ENCODE measurements around the gene SIVA1.
"Not testable (repeated sequence)": the region's sequence is repeated elsewhere in the genome, so short reads cannot be mapped to it uniquely, and the experiment has no call there.

SIVA1 gene

GRCh38 chr14:104749111-104749649, 3.8 kb upstream of the SIVA1 start:
- H3K9ac ChIP-seq (ENCODE audit: low read depth, low read length), result no peak overlapping the region

GRCh38 chr14:104750056-104750752, 2.7 kb upstream of the SIVA1 start:
- H3K9me3 ChIP-seq (ENCODE audit: control insufficient read depth, insufficient read depth, low read length), result no peaks in the 10 kb centered on the region
- H3K4me1 ChIP-seq (ENCODE audit: control insufficient read depth, insufficient read depth, low read length), result no peaks in the 10 kb centered on the region
- H3K9ac ChIP-seq (ENCODE audit: low read depth, low read length), result no peak overlapping the region
- H3K36me3 ChIP-seq (ENCODE audit: control insufficient read depth, insufficient read depth, low read length), result peaks cover 2% of the 10 kb centered on the region
- H3K4me3 ChIP-seq (ENCODE audit: low read depth, low read length), result no peak overlapping the region
- H3K27me3 ChIP-seq (ENCODE audit: control insufficient read depth, insufficient read depth, low read length), result no peaks in the 10 kb centered on the region

More at GRCh38 chr14:104749111-104749649, 3.8 kb upstream of the SIVA1 start:
- Histone ChIP-seq H3K36me3 (ENCODE audit: control insufficient read depth, insufficient read depth, low read length) (peaks cover under 1% of the 10 kb centered on the region), H3K27me3 (ENCODE audit: control insufficient read depth, insufficient read depth, low read length) (no peaks in the 10 kb centered on the region), H3K4me3 (ENCODE audit: low read depth, low read length) (no peak overlapping the region), H3K9me3 (ENCODE audit: control insufficient read depth, insufficient read depth, low read length) (no peaks in the 10 kb centered on the region), H3K4me1 (ENCODE audit: control insufficient read depth, insufficient read depth, low read length) (no peaks in the 10 kb centered on the region)

GRCh38 chr14:104750753-104751057, 2.2 kb upstream of the SIVA1 start:
- H3K36me3 ChIP-seq (ENCODE audit: control insufficient read depth, insufficient read depth, low read length); H3K4me1 ChIP-seq (ENCODE audit: control insufficient read depth, insufficient read depth, low read length); H3K9ac ChIP-seq (ENCODE audit: low read depth, low read length); H3K9me3 ChIP-seq (ENCODE audit: control insufficient read depth, insufficient read depth, low read length); H3K4me3 ChIP-seq (ENCODE audit: low read depth, low read length); H3K27me3 ChIP-seq (ENCODE audit: control insufficient read depth, insufficient read depth, low read length): not testable (repeated sequence)

- peak overlapping the region; percentile 56 for H3K4me3 ChIP-seq (ENCODE audit: low read depth, low read length)
- no peaks in the 10 kb centered on the region for H3K9me3 ChIP-seq (ENCODE audit: control insufficient read depth, insufficient read depth, low read length)
- no peak overlapping the region for H3K9ac ChIP-seq (ENCODE audit: low read depth, low read length)
- H3K27me3 ChIP-seq (ENCODE audit: control insufficient read depth, insufficient read depth, low read length), result no peaks in the 10 kb centered on the region
- no peaks in the 10 kb centered on the region for H3K4me1 ChIP-seq (ENCODE audit: control insufficient read depth, insufficient read depth, low read length)
- H3K36me3 ChIP-seq (ENCODE audit: control insufficient read depth, insufficient read depth, low read length), result peaks cover 17% of the 10 kb centered on the region
These were observed 1.2 kb upstream of the SIVA1 start for GRCh38 chr14:104751539-104752422.

GRCh38 chr14:104752423-104752734, 568 bp upstream of the SIVA1 start:
- H3K4me3 ChIP-seq (ENCODE audit: low read depth, low read length), result peak overlapping the region; percentile 88

GRCh38 chr14:104753528-104754212, 723 bp downstream of the SIVA1 start:
- H3K4me1 ChIP-seq (ENCODE audit: control insufficient read depth, insufficient read depth, low read length), result no peaks in the 10 kb centered on the region
- peaks cover 33% of the 10 kb centered on the region for H3K36me3 ChIP-seq (ENCODE audit: control insufficient read depth, insufficient read depth, low read length)
- H3K27me3 ChIP-seq (ENCODE audit: control insufficient read depth, insufficient read depth, low read length), result no peaks in the 10 kb centered on the region
- peak overlapping the region; percentile 88 for H3K4me3 ChIP-seq (ENCODE audit: low read depth, low read length)
- H3K9ac ChIP-seq (ENCODE audit: low read depth, low read length), result peak overlapping the region; percentile 90
- no peaks in the 10 kb centered on the region for H3K9me3 ChIP-seq (ENCODE audit: control insufficient read depth, insufficient read depth, low read length)

More at GRCh38 chr14:104752423-104752734, 568 bp upstream of the SIVA1 start:
- Histone ChIP-seq H3K27me3 (ENCODE audit: control insufficient read depth, insufficient read depth, low read length) (no peaks in the 10 kb centered on the region), H3K9me3 (ENCODE audit: control insufficient read depth, insufficient read depth, low read length) (no peaks in the 10 kb centered on the region), H3K4me1 (ENCODE audit: control insufficient read depth, insufficient read depth, low read length) (no peaks in the 10 kb centered on the region), H3K36me3 (ENCODE audit: control insufficient read depth, insufficient read depth, low read length) (peaks cover 22% of the 10 kb centered on the region), H3K9ac (ENCODE audit: low read depth, low read length) (no peak overlapping the region)

- Histone ChIP-seq H3K36me3 (ENCODE audit: control insufficient read depth, insufficient read depth, low read length) (peaks cover 39% of the 10 kb centered on the region), H3K27me3 (ENCODE audit: control insufficient read depth, insufficient read depth, low read length) (no peaks in the 10 kb centered on the region), H3K9ac (ENCODE audit: low read depth, low read length) (peak overlapping the region; percentile 90), H3K4me3 (ENCODE audit: low read depth, low read length) (peak overlapping the region; percentile 88), H3K4me1 (ENCODE audit: control insufficient read depth, insufficient read depth, low read length) (no peaks in the 10 kb centered on the region), H3K9me3 (ENCODE audit: control insufficient read depth, insufficient read depth, low read length) (no peaks in the 10 kb centered on the region)
These were observed 1.4 kb downstream of the SIVA1 start for GRCh38 chr14:104754213-104754851.

GRCh38 chr14:104755621-104756020, 2.7 kb downstream of the SIVA1 start:
- no peaks in the 10 kb centered on the region for H3K9me3 ChIP-seq (ENCODE audit: control insufficient read depth, insufficient read depth, low read length)
- no peak overlapping the region for H3K9ac ChIP-seq (ENCODE audit: low read depth, low read length)
- no peaks in the 10 kb centered on the region for H3K27me3 ChIP-seq (ENCODE audit: control insufficient read depth, insufficient read depth, low read length)
- no peaks in the 10 kb centered on the region for H3K4me1 ChIP-seq (ENCODE audit: control insufficient read depth, insufficient read depth, low read length)
- H3K36me3 ChIP-seq (ENCODE audit: control insufficient read depth, insufficient read depth, low read length), result peaks cover 46% of the 10 kb centered on the region
- H3K4me3 ChIP-seq (ENCODE audit: low read depth, low read length), result no peak overlapping the region

GRCh38 chr14:104756477-104757237, 3.7 kb downstream of the SIVA1 start:
- Histone ChIP-seq H3K36me3 (ENCODE audit: control insufficient read depth, insufficient read depth, low read length) (peaks cover 50% of the 10 kb centered on the region), H3K4me1 (ENCODE audit: control insufficient read depth, insufficient read depth, low read length) (peaks cover 3% of the 10 kb centered on the region), H3K4me3 (ENCODE audit: low read depth, low read length) (no peak overlapping the region), H3K9ac (ENCODE audit: low read depth, low read length) (no peak overlapping the region), H3K27me3 (ENCODE audit: control insufficient read depth, insufficient read depth, low read length) (no peaks in the 10 kb centered on the region), H3K9me3 (ENCODE audit: control insufficient read depth, insufficient read depth, low read length) (no peaks in the 10 kb centered on the region)

GRCh38 chr14:104757238-104757585, 4.3 kb downstream of the SIVA1 start:
- Histone ChIP-seq H3K9ac (ENCODE audit: low read depth, low read length) (no peak overlapping the region), H3K27me3 (ENCODE audit: control insufficient read depth, insufficient read depth, low read length) (no peaks in the 10 kb centered on the region), H3K36me3 (ENCODE audit: control insufficient read depth, insufficient read depth, low read length) (peaks cover 50% of the 10 kb centered on the region), H3K4me3 (ENCODE audit: low read depth, low read length) (no peak overlapping the region), H3K4me1 (ENCODE audit: control insufficient read depth, insufficient read depth, low read length) (peaks cover 3% of the 10 kb centered on the region), H3K9me3 (ENCODE audit: control insufficient read depth, insufficient read depth, low read length) (no peaks in the 10 kb centered on the region)

Measured in iPS-15b (cell line).